ENCODE measurements around the gene RAPGEF6.

Gene RAPGEF6

DNA sequence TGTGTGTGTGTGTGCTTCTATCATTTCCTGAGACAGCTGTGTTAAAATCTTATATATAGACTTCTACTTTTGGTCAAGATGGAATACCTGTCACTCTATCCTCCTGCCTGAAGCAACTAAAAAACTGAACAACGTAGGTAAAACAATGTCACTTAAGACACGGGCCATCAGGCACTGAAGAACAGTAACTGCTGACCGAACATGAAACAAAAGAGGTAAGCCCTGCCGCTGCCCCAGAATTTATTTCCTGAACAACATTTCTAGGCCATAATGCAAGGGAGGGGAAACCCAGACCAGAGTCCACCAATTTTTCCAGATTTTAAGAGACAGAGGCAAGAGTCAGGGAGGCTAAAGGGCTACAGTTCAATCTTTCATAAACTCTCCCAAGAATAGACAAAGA lies 215.2 kb downstream of the RAPGEF6 start:
- Histone ChIP-seq H3K27me3 (ENCODE audit: insufficient read depth, low read depth, severe bottlenecking) (no peaks in the 10 kb centered on the region), H3K27ac (no peak overlapping the region), H3K36me3 (no peaks in the 10 kb centered on the region; the same call in 1 of the 2 replicates), H3K9me3 (ENCODE audit: severe bottlenecking) (no peaks in the 10 kb centered on the region), H3K4me3 (ENCODE audit: low read depth, low read length) (no peak overlapping the region)
- no peak for DNase-seq
- TF ChIP-seq, protein P1, sequence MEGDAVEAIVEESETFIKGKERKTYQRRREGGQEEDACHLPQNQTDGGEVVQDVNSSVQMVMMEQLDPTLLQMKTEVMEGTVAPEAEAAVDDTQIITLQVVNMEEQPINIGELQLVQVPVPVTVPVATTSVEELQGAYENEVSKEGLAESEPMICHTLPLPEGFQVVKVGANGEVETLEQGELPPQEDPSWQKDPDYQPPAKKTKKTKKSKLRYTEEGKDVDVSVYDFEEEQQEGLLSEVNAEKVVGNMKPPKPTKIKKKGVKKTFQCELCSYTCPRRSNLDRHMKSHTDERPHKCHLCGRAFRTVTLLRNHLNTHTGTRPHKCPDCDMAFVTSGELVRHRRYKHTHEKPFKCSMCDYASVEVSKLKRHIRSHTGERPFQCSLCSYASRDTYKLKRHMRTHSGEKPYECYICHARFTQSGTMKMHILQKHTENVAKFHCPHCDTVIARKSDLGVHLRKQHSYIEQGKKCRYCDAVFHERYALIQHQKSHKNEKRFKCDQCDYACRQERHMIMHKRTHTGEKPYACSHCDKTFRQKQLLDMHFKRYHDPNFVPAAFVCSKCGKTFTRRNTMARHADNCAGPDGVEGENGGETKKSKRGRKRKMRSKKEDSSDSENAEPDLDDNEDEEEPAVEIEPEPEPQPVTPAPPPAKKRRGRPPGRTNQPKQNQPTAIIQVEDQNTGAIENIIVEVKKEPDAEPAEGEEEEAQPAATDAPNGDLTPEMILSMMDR (IDR thresholded peaks at IDR 0.05; ENCODE audit: low read depth, low read length), result no peak

DNA sequence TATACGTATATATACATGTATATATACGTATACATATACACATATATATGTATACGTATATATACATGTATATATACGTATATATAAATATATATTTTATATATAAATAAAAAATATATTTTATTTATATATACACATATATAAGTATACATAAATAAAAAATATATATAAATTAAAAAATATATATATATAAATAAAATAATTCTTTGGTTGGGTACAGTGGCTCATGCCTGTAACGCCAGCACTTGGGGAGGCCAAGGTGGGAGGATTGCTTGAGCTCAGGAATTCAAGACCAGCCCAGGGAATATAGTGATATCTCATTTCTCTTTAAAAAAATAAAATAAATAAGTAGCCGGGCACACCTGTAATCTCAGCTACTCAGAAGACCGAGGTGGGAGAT lies 216.2 kb downstream of the RAPGEF6 start:
- TF ChIP-seq, protein P1 (IDR thresholded peaks at IDR 0.05; ENCODE audit: low read depth, low read length), result no peak
- Histone ChIP-seq H3K9me3 (ENCODE audit: severe bottlenecking) (no peaks in the 10 kb centered on the region), H3K27ac (no peak overlapping the region), H3K36me3 (no peaks in the 10 kb centered on the region; the same call in 1 of the 2 replicates), H3K27me3 (ENCODE audit: insufficient read depth, low read depth, severe bottlenecking) (no peaks in the 10 kb centered on the region), H3K4me3 (ENCODE audit: low read depth, low read length) (no peak overlapping the region)
- no peak for DNase-seq

DNA sequence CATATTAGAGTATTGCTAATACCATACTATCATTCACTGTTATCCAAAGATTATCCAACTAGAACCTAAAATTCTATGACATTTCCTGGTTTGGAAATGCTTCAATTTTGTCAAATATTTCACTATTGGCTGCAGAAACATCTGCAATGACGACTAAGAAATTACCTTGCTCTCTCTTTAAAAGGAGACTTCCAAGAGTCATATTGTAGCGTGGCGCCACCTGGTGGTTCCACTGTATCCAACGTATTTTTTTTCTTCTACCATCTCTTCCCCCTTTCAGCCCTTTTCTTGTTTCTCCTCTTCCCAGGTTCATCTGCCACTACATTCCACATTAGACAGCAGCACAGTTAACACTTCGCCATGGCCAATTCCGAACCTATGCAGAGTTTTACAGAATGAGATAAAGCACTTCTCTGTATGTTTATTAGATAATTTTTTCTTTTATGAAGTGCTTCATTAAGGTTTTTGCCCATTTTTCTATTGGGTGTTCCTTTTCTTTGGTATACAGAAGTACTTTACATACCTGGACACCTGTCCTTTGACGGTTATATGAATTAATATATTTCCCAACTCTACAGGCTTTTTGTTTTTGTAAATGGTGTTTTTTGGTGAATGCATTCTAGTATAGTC lies 217.7 kb downstream of the RAPGEF6 start:
- no peak overlapping the region for H3K27ac ChIP-seq
- H3K27me3 ChIP-seq (ENCODE audit: insufficient read depth, low read depth, severe bottlenecking), result no peaks in the 10 kb centered on the region
- no peak overlapping the region for H3K4me3 ChIP-seq (ENCODE audit: low read depth, low read length)
- DNase-seq, result peak; percentile 72
- H3K36me3 ChIP-seq, result no peaks in the 10 kb centered on the region
- TF ChIP-seq, protein P1 (IDR thresholded peaks at IDR 0.05; ENCODE audit: low read depth, low read length), result peak; percentile 66
- H3K9me3 ChIP-seq (ENCODE audit: severe bottlenecking), result no peaks in the 10 kb centered on the region

DNA sequence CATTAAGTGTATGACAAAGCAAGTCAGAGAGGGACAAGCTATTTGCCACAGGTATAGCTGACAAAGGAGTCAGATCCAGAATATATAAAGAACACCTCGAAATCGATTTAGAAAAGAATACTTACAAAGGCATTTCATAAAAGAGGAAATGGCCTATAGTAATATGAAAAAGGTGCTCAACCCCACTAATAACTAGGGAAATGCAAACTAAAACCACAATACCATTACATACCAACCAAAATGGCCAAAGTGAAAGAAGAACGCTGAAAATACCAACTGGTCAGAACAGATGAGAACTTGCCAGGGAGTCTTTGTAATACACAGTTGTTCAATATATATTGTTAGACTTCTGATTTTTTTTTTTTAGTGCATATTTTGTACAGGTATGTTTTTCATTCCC lies 218.3 kb downstream of the RAPGEF6 start:
- DNase-seq, result no peak
- no peak overlapping the region for H3K27ac ChIP-seq
- TF ChIP-seq, protein P1 (IDR thresholded peaks at IDR 0.05; ENCODE audit: low read depth, low read length), result no peak
- no peaks in the 10 kb centered on the region for H3K36me3 ChIP-seq
- H3K27me3 ChIP-seq (ENCODE audit: insufficient read depth, low read depth, severe bottlenecking), result no peaks in the 10 kb centered on the region
- no peak overlapping the region for H3K4me3 ChIP-seq (ENCODE audit: low read depth, low read length)
- no peaks in the 10 kb centered on the region for H3K9me3 ChIP-seq (ENCODE audit: severe bottlenecking)

DNA sequence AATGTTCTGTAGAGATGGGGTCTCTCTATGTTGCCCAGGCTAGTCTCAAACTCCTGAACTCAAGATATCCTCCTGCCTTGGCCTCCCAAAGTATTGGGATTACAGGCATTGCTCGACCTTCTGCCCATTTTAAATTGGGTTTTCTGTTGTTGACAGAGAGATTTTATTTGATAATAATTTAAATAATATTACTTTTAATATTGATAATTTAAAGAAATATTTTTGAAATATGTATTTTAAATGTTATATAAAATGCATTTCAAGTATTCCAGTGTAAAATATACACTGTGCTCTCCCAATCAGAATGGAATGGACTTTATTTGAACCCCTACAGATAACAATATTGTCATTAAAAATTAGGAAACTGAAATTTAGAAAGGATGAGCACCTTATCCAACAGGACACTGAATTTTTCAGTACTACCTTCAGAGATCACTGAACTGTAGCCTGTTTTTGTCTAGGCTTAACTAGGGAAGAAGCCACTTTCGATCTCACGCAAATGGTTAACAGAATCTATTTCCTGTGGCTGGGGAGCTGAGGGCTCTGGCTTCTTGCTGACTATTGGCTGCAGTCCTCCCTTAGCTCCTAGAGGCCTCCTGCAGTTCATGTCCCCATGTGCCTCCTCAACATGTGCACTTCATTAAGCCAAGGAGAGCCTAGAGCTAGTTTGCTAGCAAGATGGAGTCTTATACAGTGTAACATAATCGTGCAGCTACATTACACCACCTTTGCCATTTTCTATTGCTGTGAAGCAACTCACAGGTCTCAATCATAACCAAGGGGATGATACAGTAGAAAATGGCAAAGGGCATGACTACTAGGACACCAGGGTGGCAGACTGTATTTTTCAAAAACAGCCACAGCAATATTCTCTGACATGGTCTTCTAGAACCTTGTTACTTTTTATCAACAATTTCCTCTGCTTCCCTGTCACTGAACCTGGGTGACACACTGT lies 221.1 kb downstream of the RAPGEF6 start:
- TF ChIP-seq, protein P1 (IDR thresholded peaks at IDR 0.05; ENCODE audit: low read depth, low read length), result no peak
- H3K4me3 ChIP-seq (ENCODE audit: low read depth, low read length), result no peak overlapping the region
- H3K27ac ChIP-seq, result peak overlapping the region; percentile 6
- H3K27me3 ChIP-seq (ENCODE audit: insufficient read depth, low read depth, severe bottlenecking), result no peaks in the 10 kb centered on the region
- no peaks in the 10 kb centered on the region for H3K36me3 ChIP-seq
- H3K9me3 ChIP-seq (ENCODE audit: severe bottlenecking), result no peaks in the 10 kb centered on the region
- peak; percentile 17 for DNase-seq

Data from WERI-Rb-1 (cell line).